Testis (tissue), 2 donors: ENCODE data around the gene AIRE.

Experiments
- POLR2A ChIP-seq: fragments of 450-650 bp; IDR thresholded peaks from one replicate; pipeline ENCODE4 v1.6.1; 2017; ENCODE audit warnings: antibody characterized with exemption, mild to moderate bottlenecking, moderate library complexity
- TF ChIP-seq, protein P1 (sequence below), 3 experiments: fragments of 450-650 bp in 2 of 3; fragments of 200-600 bp in 1 of 3; sonication (generic) in 1 of 3; IDR thresholded peaks; one replicate each; pipeline ENCODE4 v1.5.1; 2016 to 2019; ENCODE audit warnings: antibody characterized with exemption in 3 of 3, mild to moderate bottlenecking in 2 of 3, moderate library complexity in 1 of 3

GRCh38 chr21:44317871-44318270 is 32.2 kb downstream of the AIRE start:
- TF ChIP-seq, protein P1, sequence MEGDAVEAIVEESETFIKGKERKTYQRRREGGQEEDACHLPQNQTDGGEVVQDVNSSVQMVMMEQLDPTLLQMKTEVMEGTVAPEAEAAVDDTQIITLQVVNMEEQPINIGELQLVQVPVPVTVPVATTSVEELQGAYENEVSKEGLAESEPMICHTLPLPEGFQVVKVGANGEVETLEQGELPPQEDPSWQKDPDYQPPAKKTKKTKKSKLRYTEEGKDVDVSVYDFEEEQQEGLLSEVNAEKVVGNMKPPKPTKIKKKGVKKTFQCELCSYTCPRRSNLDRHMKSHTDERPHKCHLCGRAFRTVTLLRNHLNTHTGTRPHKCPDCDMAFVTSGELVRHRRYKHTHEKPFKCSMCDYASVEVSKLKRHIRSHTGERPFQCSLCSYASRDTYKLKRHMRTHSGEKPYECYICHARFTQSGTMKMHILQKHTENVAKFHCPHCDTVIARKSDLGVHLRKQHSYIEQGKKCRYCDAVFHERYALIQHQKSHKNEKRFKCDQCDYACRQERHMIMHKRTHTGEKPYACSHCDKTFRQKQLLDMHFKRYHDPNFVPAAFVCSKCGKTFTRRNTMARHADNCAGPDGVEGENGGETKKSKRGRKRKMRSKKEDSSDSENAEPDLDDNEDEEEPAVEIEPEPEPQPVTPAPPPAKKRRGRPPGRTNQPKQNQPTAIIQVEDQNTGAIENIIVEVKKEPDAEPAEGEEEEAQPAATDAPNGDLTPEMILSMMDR (IDR thresholded peaks at IDR 0.05): no peak
- no peak for TF ChIP-seq POLR2A
